PFSK-1 (cell line): ENCODE results near the gene NRCAM.

ENCODE experiments used
- POLR2AphosphoS5 ChIP-seq: IDR thresholded peaks from 2 replicates; pipeline ENCODE4 v1.6.1; 2012; ENCODE audit warnings: low read depth, mild to moderate bottlenecking, control low read depth, low read length, moderate library complexity
- SIN3A ChIP-seq: IDR thresholded peaks from 2 replicates; pipeline ENCODE4 v1.6.1; 2012; ENCODE audit warnings: mild to moderate bottlenecking, low read length, moderate library complexity, borderline replicate concordance; ENCODE audit not compliant: insufficient read depth

- TF ChIP-seq SIN3A, result no peak
- no peak for TF ChIP-seq POLR2AphosphoS5
These were observed 2.9 kb downstream of the NRCAM start for GRCh38 chr7:108453320-108453719.
